Thoracic aorta (tissue), 2 donors: ENCODE measurements around the gene IGLL5. TPM values are rescaled to one million over a fixed set of nuclear protein-coding genes. Genes with fewer than 3 reads are reported as not detected.

Source experiments
- ATAC-seq: fragments of 150-250 bp; one replicate; pipeline ENCODE4 v1.8.0; 2017; ENCODE audit warnings: low read depth; ENCODE audit not compliant: insufficient number of reproducible peaks, low FRiP score
- DNase-seq: peaks from one replicate; pipeline ENCODE4 v3.0.0-alpha.2; 2020; ENCODE audit warnings: low spot score
- H3K27ac ChIP-seq, 2 donors: fragments of 200-600 bp; sonication (generic); 1 replicate in 1 of 2; 2 replicates in 1 of 2; pipeline ENCODE4 v1.5.1; 2016; ENCODE audit warnings: mild to moderate bottlenecking in 2 of 2, moderate library complexity in 2 of 2
- H3K27me3 ChIP-seq: fragments of 200-600 bp; sonication (generic); replicated peaks from 2 replicates; pipeline ENCODE4 v1.6.0; 2016; ENCODE audit warnings: mild to moderate bottlenecking; ENCODE audit not compliant: insufficient read depth
- H3K36me3 ChIP-seq: fragments of 200-600 bp; sonication (generic); one replicate; pipeline ENCODE4 v1.5.1; 2016
- H3K4me1 ChIP-seq, 2 donors: fragments of 200-600 bp; sonication (generic); 1 replicate in 1 of 2; 2 replicates in 1 of 2; pipeline versions ENCODE4 v1.5.1 to v1.6.0; 2016; ENCODE audit warnings: low read depth in 2 of 2, mild to moderate bottlenecking in 1 of 2; ENCODE audit not compliant: control insufficient read depth in 1 of 2
- H3K4me3 ChIP-seq: fragments of 200-600 bp; sonication (generic); 2 replicates; pipeline ENCODE4 v1.5.1; 2016; ENCODE audit warnings: mild to moderate bottlenecking
- H3K9me3 ChIP-seq: fragments of 200-600 bp; sonication (generic); 2 replicates; pipeline ENCODE4 v1.5.1; 2016
- total RNA-seq, 2 donors: library from RNA; depleted of rRNA; stranded (reverse); fragments of >200 nt; gene quantifications; one replicate each; pipeline versions ENCODE4 v1.1.0 to v1.2.3, GENCODE V29; 2016
- TF ChIP-seq, protein P1 (sequence below): fragments of 200-600 bp; sonication (generic); IDR thresholded peaks from one replicate; pipeline ENCODE4 v1.5.1; 2019; ENCODE audit warnings: antibody characterized with exemption

Gene IGLL5
- total RNA-seq, 2 donors from 2014 or later: 4.3 TPM; not detected in 1

DNA sequence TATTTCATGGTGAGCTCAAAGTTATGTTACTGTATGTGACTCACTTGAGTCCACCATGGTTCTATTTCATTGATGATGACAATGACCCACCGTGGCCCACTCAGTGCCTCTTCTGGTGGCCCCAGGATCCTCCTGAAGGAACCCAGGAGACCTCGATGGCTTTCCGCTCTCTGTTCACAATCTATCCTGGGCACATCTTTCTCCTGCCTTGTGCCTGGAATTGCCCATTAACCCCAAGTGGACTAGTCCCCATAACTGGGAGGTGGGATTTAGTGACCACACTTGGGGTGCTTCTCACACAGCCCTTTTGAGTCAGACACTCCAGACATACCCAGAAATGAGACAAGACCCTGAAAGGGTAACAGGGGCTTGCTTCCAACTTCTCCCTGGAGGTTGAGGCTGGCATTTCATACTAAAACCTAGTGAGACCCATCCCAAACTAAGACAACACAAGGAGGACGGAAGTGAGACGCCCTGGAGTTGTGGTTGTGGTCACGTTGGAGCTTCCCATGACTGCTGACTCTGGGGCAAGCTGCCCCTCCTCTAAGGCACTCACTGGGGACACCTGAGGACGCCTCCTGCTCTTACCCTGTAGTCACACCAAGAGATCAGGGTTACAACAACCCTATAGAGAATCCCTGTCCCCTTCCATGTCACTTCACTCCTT is 22.1 kb downstream of the IGLL5 start:
- TF ChIP-seq, protein P1, sequence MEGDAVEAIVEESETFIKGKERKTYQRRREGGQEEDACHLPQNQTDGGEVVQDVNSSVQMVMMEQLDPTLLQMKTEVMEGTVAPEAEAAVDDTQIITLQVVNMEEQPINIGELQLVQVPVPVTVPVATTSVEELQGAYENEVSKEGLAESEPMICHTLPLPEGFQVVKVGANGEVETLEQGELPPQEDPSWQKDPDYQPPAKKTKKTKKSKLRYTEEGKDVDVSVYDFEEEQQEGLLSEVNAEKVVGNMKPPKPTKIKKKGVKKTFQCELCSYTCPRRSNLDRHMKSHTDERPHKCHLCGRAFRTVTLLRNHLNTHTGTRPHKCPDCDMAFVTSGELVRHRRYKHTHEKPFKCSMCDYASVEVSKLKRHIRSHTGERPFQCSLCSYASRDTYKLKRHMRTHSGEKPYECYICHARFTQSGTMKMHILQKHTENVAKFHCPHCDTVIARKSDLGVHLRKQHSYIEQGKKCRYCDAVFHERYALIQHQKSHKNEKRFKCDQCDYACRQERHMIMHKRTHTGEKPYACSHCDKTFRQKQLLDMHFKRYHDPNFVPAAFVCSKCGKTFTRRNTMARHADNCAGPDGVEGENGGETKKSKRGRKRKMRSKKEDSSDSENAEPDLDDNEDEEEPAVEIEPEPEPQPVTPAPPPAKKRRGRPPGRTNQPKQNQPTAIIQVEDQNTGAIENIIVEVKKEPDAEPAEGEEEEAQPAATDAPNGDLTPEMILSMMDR: no peak
- DNase-seq (no peak), ATAC-seq (no peak)
- no peak overlapping the region for H3K4me3 ChIP-seq
- no peaks in the 10 kb centered on the region for H3K4me1 ChIP-seq
- H3K36me3 ChIP-seq: no peaks in the 10 kb centered on the region
- H3K27me3 ChIP-seq: no peaks in the 10 kb centered on the region
- H3K9me3 ChIP-seq: no peaks in the 10 kb centered on the region
- no peak overlapping the region for H3K27ac ChIP-seq

DNA sequence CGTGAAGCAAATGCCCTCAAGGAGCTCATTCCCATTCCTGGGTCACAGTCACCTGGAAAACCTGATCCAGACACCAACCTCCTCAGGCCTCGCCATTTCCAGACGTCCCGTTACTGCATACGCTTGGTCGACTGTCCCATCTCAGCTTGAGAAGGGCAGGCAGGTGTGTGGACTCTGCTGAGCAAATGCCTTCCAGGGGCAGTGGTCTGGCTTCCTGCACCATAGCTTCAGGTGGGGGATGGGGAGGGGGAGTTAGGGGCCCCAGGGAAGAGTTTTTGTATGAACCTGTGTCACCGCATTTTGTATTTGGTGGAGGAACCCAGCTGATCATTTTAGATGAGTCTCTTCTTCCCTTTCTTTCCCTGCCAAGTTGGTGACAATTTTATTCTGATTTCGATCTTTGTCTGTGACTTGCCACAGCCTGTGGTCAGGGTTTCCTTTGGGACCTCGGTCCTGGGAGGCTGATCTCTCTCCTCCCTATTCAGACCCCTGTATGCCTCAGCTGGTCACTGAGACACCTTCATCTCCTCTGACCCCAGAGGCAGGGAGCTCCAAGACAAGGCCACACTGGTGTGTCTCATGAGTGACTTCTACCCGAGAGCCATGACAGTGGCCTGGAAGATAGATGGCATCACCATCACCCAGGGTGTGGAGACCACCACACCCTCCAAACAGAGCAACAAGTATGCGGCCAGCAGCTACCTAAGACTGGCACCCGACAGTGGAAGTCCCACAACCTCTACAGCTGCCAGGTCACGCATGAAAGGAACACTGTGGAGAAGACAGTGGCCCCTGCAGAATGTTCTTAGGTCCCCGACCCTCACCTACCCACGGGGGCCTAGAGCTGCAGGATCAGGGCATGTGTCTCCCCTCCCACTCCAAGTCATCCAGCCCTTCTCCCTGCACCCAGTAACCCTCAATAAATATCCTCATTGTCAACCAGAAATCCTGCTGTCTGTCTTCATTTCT is 22.9 kb downstream of the IGLL5 start:
- Histone ChIP-seq H3K36me3 (no peaks in the 10 kb centered on the region), H3K27ac (no peak overlapping the region), H3K4me3 (no peak overlapping the region), H3K4me1 (no peaks in the 10 kb centered on the region), H3K27me3 (no peaks in the 10 kb centered on the region), H3K9me3 (no peaks in the 10 kb centered on the region)
- TF ChIP-seq, protein P1: no peak
- DNase-seq: no peak
- ATAC-seq: no peak

DNA sequence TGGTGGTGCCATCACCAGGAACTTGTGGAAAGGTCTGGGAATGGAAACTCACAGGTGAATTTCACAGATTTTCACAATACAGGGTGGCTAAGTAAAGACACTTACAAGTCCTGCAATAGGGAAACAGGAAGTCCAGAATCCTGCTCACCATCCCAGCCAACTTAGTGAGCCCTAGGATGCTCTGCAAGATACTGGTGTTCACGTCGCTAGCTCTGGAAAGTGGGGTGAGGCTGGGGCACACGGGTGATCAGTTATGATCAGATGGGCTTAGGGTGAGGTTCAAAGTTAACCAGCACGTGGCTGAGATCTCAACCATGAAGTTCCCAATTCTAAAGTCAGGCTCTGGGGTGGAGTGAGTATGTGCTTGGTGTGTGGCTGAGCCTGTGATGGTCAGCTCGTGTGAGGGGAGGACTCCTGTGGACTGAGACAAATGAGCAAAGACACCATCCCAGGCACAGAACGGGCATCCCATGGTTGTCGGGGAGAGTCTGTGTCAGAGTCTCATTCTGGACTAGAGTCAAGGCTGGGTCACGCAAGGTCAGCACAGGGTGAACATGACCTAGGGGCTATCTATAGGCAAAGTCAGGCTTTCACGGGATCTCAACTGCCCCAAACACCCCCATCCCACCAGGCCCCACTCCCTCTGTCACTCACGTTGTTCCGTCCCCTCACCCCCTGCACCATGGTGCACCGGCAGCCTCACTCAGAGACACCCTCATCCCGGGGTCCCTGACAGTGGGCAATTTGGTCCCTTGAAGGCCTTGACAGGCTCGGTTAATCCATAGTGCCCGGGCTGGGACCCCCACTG is 23.9 kb downstream of the IGLL5 start:
- TF ChIP-seq, protein P1: no peak
- no peaks in the 10 kb centered on the region for H3K9me3 ChIP-seq
- H3K27ac ChIP-seq: no peak overlapping the region
- DNase-seq (no peak), ATAC-seq (no peak)
- no peaks in the 10 kb centered on the region for H3K36me3 ChIP-seq
- no peaks in the 10 kb centered on the region for H3K4me1 ChIP-seq
- no peak overlapping the region for H3K4me3 ChIP-seq
- H3K27me3 ChIP-seq: no peaks in the 10 kb centered on the region

DNA sequence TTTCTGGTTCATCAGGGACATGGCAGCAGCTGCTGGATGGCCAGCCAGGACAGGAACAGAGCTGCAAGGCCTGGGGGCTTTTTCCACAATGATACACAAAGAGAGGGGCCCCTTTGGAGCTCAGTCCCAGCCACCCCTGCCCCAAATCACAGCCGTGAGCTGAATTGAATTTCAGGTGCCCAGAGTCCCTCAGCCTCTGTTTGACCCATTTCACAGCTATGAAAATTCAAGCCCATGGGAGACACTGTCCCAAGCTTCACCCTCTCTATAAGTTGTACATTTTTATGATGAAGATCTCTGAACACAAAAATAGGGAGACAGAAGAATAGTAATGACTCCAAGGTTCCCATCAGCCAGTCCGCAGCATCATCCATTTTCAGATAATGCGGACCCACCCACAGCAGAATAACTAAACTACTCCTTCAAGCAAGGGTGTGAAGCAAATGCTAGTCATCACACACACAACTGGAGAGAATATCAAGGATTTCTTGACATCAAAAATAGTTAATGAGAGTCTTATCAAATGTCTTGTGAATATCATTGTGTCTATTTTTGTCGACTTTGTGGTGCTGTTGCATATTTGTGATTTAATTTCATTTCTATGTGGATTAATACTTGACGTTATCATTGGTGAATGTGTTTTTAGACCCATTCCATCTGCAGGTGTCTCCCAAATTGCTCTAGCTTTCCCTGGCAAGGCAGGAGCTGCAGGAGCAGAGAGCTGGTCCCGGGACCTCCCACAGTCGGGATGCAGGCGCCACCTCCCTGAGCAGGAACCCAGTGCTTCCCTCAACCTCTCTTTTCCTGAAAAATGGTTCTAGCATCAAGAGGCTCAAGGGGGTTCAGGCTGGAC is 24.7 kb downstream of the IGLL5 start:
- Histone ChIP-seq H3K27me3 (no peaks in the 10 kb centered on the region), H3K27ac (no peak overlapping the region), H3K4me3 (no peak overlapping the region), H3K4me1 (no peaks in the 10 kb centered on the region), H3K36me3 (no peaks in the 10 kb centered on the region), H3K9me3 (no peaks in the 10 kb centered on the region)
- ATAC-seq (no peak), DNase-seq (no peak)
- TF ChIP-seq, protein P1: no peak
